H9 (cell line): ENCODE data around the gene WDR48. TPM values are rescaled to one million over a fixed set of nuclear protein-coding genes. Genes with fewer than 3 reads are reported as not detected.

ENCODE experiments used
- DNase-seq: peaks from one replicate; pipeline ENCODE4 v3.0.0-alpha.2; 2017
- H2AFZ ChIP-seq: one replicate; pipeline ENCODE4 v1.6.1; 2013; ENCODE audit warnings: mild to moderate bottlenecking, low read length, control low read depth, moderate library complexity
- H2AK5ac ChIP-seq: 2 replicates; pipeline ENCODE4 v1.6.1; 2013; ENCODE audit warnings: low read length, control low read depth, mixed read lengths; ENCODE audit not compliant: insufficient read length
- H2BK120ac ChIP-seq: one replicate; pipeline ENCODE4 v1.6.1; 2013; ENCODE audit warnings: low read depth, mild to moderate bottlenecking, low read length, control low read depth, inconsistent platforms; ENCODE audit not compliant: poor library complexity, severe bottlenecking
- H2BK12ac ChIP-seq: 2 replicates; pipeline ENCODE4 v1.6.1; 2013; ENCODE audit warnings: low read length, control low read depth, mixed read lengths, low read depth; ENCODE audit not compliant: insufficient read length
- H2BK15ac ChIP-seq: 2 replicates; pipeline ENCODE4 v1.6.1; 2013; ENCODE audit warnings: low read depth, low read length, control low read depth
- H2BK20ac ChIP-seq: one replicate; pipeline ENCODE4 v1.6.1; 2013; ENCODE audit warnings: low read depth, mild to moderate bottlenecking, low read length, control low read depth, inconsistent platforms; ENCODE audit not compliant: poor library complexity, severe bottlenecking
- H2BK5ac ChIP-seq: 2 replicates; pipeline ENCODE4 v1.6.1; 2013; ENCODE audit warnings: low read length, control low read depth, mixed read lengths; ENCODE audit not compliant: insufficient read length
- H3K14ac ChIP-seq: 2 replicates; pipeline ENCODE4 v1.6.1; 2013; ENCODE audit warnings: low read length, control low read depth; ENCODE audit not compliant: insufficient read depth
- H3K18ac ChIP-seq: 2 replicates; pipeline ENCODE4 v1.6.1; 2013; ENCODE audit warnings: low read depth, mild to moderate bottlenecking, mixed read lengths, low read length, control low read depth; ENCODE audit not compliant: insufficient read length
- H3K23ac ChIP-seq: 2 replicates; pipeline ENCODE4 v1.6.1; 2013; ENCODE audit warnings: low read length, control low read depth, mixed read lengths, low read depth; ENCODE audit not compliant: insufficient read length
- H3K23me2 ChIP-seq: 2 replicates; pipeline ENCODE4 v1.6.1; 2013; ENCODE audit warnings: low read depth, mild to moderate bottlenecking, mixed read lengths, low read length, control low read depth; ENCODE audit not compliant: insufficient read length, poor library complexity, severe bottlenecking
- H3K27ac ChIP-seq: 2 replicates; pipeline ENCODE4 v1.5.1; 2013; ENCODE audit warnings: low read length, control low read depth, mixed read lengths, low read depth; ENCODE audit not compliant: insufficient read length
- H3K27me3 ChIP-seq: 2 replicates; pipeline ENCODE4 v1.6.1; 2013; ENCODE audit warnings: low read length, control low read depth, inconsistent platforms; ENCODE audit not compliant: insufficient read depth
- H3K4ac ChIP-seq: 2 replicates; pipeline ENCODE4 v1.6.1; 2013; ENCODE audit warnings: low read depth, mild to moderate bottlenecking, control low read depth, inconsistent platforms, low read length, moderate library complexity
- H3K4me1 ChIP-seq: 2 replicates; pipeline ENCODE4 v1.6.1; 2013; ENCODE audit warnings: low read length, control low read depth, inconsistent platforms; ENCODE audit not compliant: insufficient read depth
- H3K4me2 ChIP-seq: 2 replicates; pipeline ENCODE4 v1.6.1; 2013; ENCODE audit warnings: low read length, control low read depth, mixed read lengths; ENCODE audit not compliant: insufficient read length, insufficient read depth
- H3K56ac ChIP-seq: 2 replicates; pipeline ENCODE4 v1.6.1; 2013; ENCODE audit warnings: low read depth, mild to moderate bottlenecking, mixed read lengths, low read length, control low read depth; ENCODE audit not compliant: insufficient read length
- H3K79me1 ChIP-seq: 2 replicates; pipeline ENCODE4 v1.6.1; 2013; ENCODE audit warnings: low read depth, mild to moderate bottlenecking, moderate library complexity, low read length, control low read depth, inconsistent platforms; ENCODE audit not compliant: insufficient read depth, poor library complexity, severe bottlenecking
- H3K79me2 ChIP-seq: 2 replicates; pipeline ENCODE4 v1.6.1; 2013; ENCODE audit warnings: low read length, control low read depth, inconsistent platforms; ENCODE audit not compliant: insufficient read depth
- H3K9ac ChIP-seq: 2 replicates; pipeline ENCODE4 v1.6.1; 2013; ENCODE audit warnings: low read length, control low read depth, mixed read lengths; ENCODE audit not compliant: insufficient read length; ENCODE audit errors: extremely low read depth
- H3K9me3 ChIP-seq: one replicate; pipeline ENCODE4 v1.6.1; 2013; ENCODE audit warnings: low read depth, low read length, inconsistent platforms; ENCODE audit not compliant: control insufficient read depth
- H3T11ph ChIP-seq: one replicate; pipeline ENCODE4 v1.6.1; 2013; ENCODE audit warnings: mild to moderate bottlenecking, low read length, control low read depth, inconsistent platforms
- H4K20me1 ChIP-seq: one replicate; pipeline ENCODE4 v1.6.1; 2013; ENCODE audit not compliant: control insufficient read depth, insufficient read length, insufficient read depth
- H4K5ac ChIP-seq: 2 replicates; pipeline ENCODE4 v1.6.1; 2013; ENCODE audit warnings: low read depth, mild to moderate bottlenecking, mixed read lengths, low read length, control low read depth; ENCODE audit not compliant: insufficient read length
- H4K8ac ChIP-seq: replicated peaks from 2 replicates; pipeline ENCODE4 v1.6.1; 2013; ENCODE audit warnings: low read length, control low read depth, mixed read lengths, low read depth; ENCODE audit not compliant: insufficient read length
- H4K91ac ChIP-seq: 2 replicates; pipeline ENCODE4 v1.6.1; 2013; ENCODE audit warnings: low read depth, mild to moderate bottlenecking, moderate library complexity, mixed read lengths, low read length, control low read depth; ENCODE audit not compliant: insufficient read length
- H3K27ac Mint-ChIP-seq, 3 experiments: 2 replicates in 2 of 3; 3 replicates in 1 of 3; pipeline ENCODE4 v1.8.0; 2020 to 2021; ENCODE audit warnings: mixed read lengths in 3 of 3, mild to moderate bottlenecking in 1 of 3, moderate library complexity in 1 of 3
- H3K27me3 Mint-ChIP-seq: 2 replicates; pipeline ENCODE4 v1.8.0; 2021; ENCODE audit warnings: low read depth, mild to moderate bottlenecking, moderate library complexity, mixed read lengths
- H3K36me3 Mint-ChIP-seq, 3 experiments: 2 replicates in 2 of 3; 3 replicates in 1 of 3; pipeline ENCODE4 v1.8.0; 2020 to 2021; ENCODE audit warnings: low read depth in 3 of 3, mixed read lengths in 3 of 3; ENCODE audit not compliant: insufficient read depth in 1 of 3
- H3K4me1 Mint-ChIP-seq, 2 experiments: 2 replicates each; pipeline ENCODE4 v1.8.0; 2020; ENCODE audit warnings: mixed read lengths in 2 of 2
- H3K4me3 Mint-ChIP-seq, 2 experiments: 2 replicates in 1 of 2; 3 replicates in 1 of 2; pipeline ENCODE4 v1.8.0; 2020 to 2021; ENCODE audit warnings: mild to moderate bottlenecking in 2 of 2, mixed read lengths in 2 of 2, moderate library complexity in 1 of 2
- H3K9me3 Mint-ChIP-seq, 2 experiments: 2 replicates in 1 of 2; 3 replicates in 1 of 2; pipeline ENCODE4 v1.8.0; 2020; ENCODE audit warnings: mild to moderate bottlenecking in 2 of 2, mixed read lengths in 2 of 2, moderate library complexity in 1 of 2
- CTCF ChIP-seq: fragments of 200-600 bp; sonication (generic); conservative IDR thresholded peaks from 3 replicates; pipeline ENCODE4 v1.8.0; 2021; ENCODE audit warnings: antibody characterized with exemption, mild to moderate bottlenecking
- WGBS: extraction: QIAGEN DNeasy Blood & Tissue Kit; methylation state at CpG from one replicate; pipeline ENCODE4 v1.1.7; 2013; ENCODE audit warnings: missing lambda C conversion rate, low lambda C conversion rate, mixed read lengths; ENCODE audit not compliant: insufficient read length; ENCODE audit errors: extremely low coverage; 5-methylcytosine and 5-hydroxymethylcytosine counted together
- total RNA-seq: library from RNA; stranded (reverse); gene quantifications from 2 replicates; pipeline ENCODE4 v1.2.1, GENCODE V29; 2021

Gene WDR48
- total RNA-seq, 1 experiment from 2014 or later = 52.7 TPM

GRCh38 chr3:39132096-39133092 lies 80.6 kb downstream of the WDR48 start:
- Histone ChIP-seq H2AFZ (no peak overlapping the region), H3K18ac (no peak overlapping the region), H2BK5ac (no peak overlapping the region), H3K23ac (no peak overlapping the region), H3K79me2 (no peaks in the 10 kb centered on the region), H3K23me2 (no peaks in the 10 kb centered on the region), H2BK20ac (no peak overlapping the region), H2AK5ac (no peak overlapping the region), H3K56ac (no peak overlapping the region), H3K4ac (no peak overlapping the region), H2BK12ac (no peak overlapping the region), H3K4me2 (no peak overlapping the region), H3T11ph (no peak overlapping the region), H4K91ac (no peak overlapping the region), H3K14ac (no peak overlapping the region), H3K9me3 (no peaks in the 10 kb centered on the region), H2BK15ac (no peak overlapping the region), H3K27ac (no peak overlapping the region), H4K8ac (no peak overlapping the region), H3K4me1 (no peaks in the 10 kb centered on the region), H3K27me3 (no peaks in the 10 kb centered on the region), H3K9ac (no peak overlapping the region), H4K20me1 (no peaks in the 10 kb centered on the region), H3K79me1 (no peaks in the 10 kb centered on the region), H2BK120ac (no peak overlapping the region), H4K5ac (no peak overlapping the region)
- TF ChIP-seq CTCF = no peak
- no CpG with 5 or more reads among the region's 11 CpGs for WGBS
- Mint-ChIP-seq H3K27me3 (no peaks in the 10 kb centered on the region), H3K9me3 (no peaks in the 10 kb centered on the region), H3K27ac (no peak overlapping the region), H3K4me3 (no peak overlapping the region), H3K36me3 (no peaks in the 10 kb centered on the region), H3K4me1 (peaks cover 3 to 7% of the 10 kb centered on the region in 2 experiments; a peak in 3 of 4 replicates)
- DNase-seq = no peak
